Measurements from ENCODE around the gene SRGN.
"Not testable (repeated sequence)": the region's sequence is repeated elsewhere in the genome, so short reads cannot be mapped to it uniquely, and the experiment has no call there.

The SRGN gene

GRCh38 chr10:69139961-69140360, 52.1 kb downstream of the SRGN start:
- DNase-seq (ENCODE audit: low spot score) (no peak), ATAC-seq (ENCODE audit: low read depth) (no peak)
- no peak overlapping the region for H3K27ac ChIP-seq (ENCODE audit: poor library complexity, severe bottlenecking)
- peaks cover 2% of the 10 kb centered on the region for H3K4me1 ChIP-seq (ENCODE audit: insufficient read depth, poor library complexity, severe bottlenecking)
- TF ChIP-seq CTCF (IDR thresholded peaks at IDR 0.05; ENCODE audit: poor library complexity, severe bottlenecking): no peak
- H3K36me3 ChIP-seq (ENCODE audit: low read depth): peaks cover 33% of the 10 kb centered on the region
- no peaks in the 10 kb centered on the region for H3K27me3 ChIP-seq (ENCODE audit: insufficient read depth, poor library complexity, severe bottlenecking)
- H3K4me3 ChIP-seq (ENCODE audit: severe bottlenecking): no peak overlapping the region
- no peaks in the 10 kb centered on the region for H3K9me3 ChIP-seq (ENCODE audit: severe bottlenecking)

GRCh38 chr10:69141304-69141703, 53.4 kb downstream of the SRGN start:
- Histone ChIP-seq H3K27ac (ENCODE audit: poor library complexity, severe bottlenecking) (no peak overlapping the region), H3K4me1 (ENCODE audit: insufficient read depth, poor library complexity, severe bottlenecking) (peaks cover 2% of the 10 kb centered on the region), H3K36me3 (ENCODE audit: low read depth) (peaks cover 28% of the 10 kb centered on the region), H3K9me3 (ENCODE audit: severe bottlenecking) (no peaks in the 10 kb centered on the region), H3K4me3 (ENCODE audit: severe bottlenecking) (no peak overlapping the region), H3K27me3 (ENCODE audit: insufficient read depth, poor library complexity, severe bottlenecking) (no peaks in the 10 kb centered on the region)
- TF ChIP-seq CTCF (IDR thresholded peaks at IDR 0.05; ENCODE audit: poor library complexity, severe bottlenecking): no peak
- DNase-seq (ENCODE audit: low spot score) (no peak), ATAC-seq (ENCODE audit: low read depth) (no peak)

GRCh38 chr10:69142074-69142473, 54.2 kb downstream of the SRGN start:
- not testable (repeated sequence) for DNase-seq (ENCODE audit: low spot score)

GRCh38 chr10:69142983-69143382, 55.1 kb downstream of the SRGN start:
- ATAC-seq (ENCODE audit: low read depth) (no peak), DNase-seq (ENCODE audit: low spot score) (no peak)
- Histone ChIP-seq H3K27me3 (ENCODE audit: insufficient read depth, poor library complexity, severe bottlenecking) (no peaks in the 10 kb centered on the region), H3K4me3 (ENCODE audit: severe bottlenecking) (no peak overlapping the region), H3K27ac (ENCODE audit: poor library complexity, severe bottlenecking) (no peak overlapping the region), H3K9me3 (ENCODE audit: severe bottlenecking) (no peaks in the 10 kb centered on the region), H3K36me3 (ENCODE audit: low read depth) (0 out of 2 replicates have a peak, but pooled peaks cover 15% of the 10 kb centered on the region), H3K4me1 (ENCODE audit: insufficient read depth, poor library complexity, severe bottlenecking) (peaks cover 2% of the 10 kb centered on the region)
- TF ChIP-seq CTCF (IDR thresholded peaks at IDR 0.05; ENCODE audit: poor library complexity, severe bottlenecking): no peak

More at GRCh38 chr10:69142074-69142473, 54.2 kb downstream of the SRGN start:
- H3K36me3 ChIP-seq (ENCODE audit: low read depth): peaks cover 21% of the 10 kb centered on the region; the same call in 1 of the 2 replicates
- H3K4me3 ChIP-seq (ENCODE audit: severe bottlenecking); H3K4me1 ChIP-seq (ENCODE audit: insufficient read depth, poor library complexity, severe bottlenecking); H3K27me3 ChIP-seq (ENCODE audit: insufficient read depth, poor library complexity, severe bottlenecking); ATAC-seq (ENCODE audit: low read depth); H3K27ac ChIP-seq (ENCODE audit: poor library complexity, severe bottlenecking); H3K9me3 ChIP-seq (ENCODE audit: severe bottlenecking): not testable (repeated sequence)

GRCh38 chr10:69145329-69145728, 57.4 kb downstream of the SRGN start:
- Histone ChIP-seq H3K27me3 (ENCODE audit: insufficient read depth, poor library complexity, severe bottlenecking) (no peaks in the 10 kb centered on the region), H3K4me3 (ENCODE audit: severe bottlenecking) (no peak overlapping the region), H3K27ac (ENCODE audit: poor library complexity, severe bottlenecking) (no peak overlapping the region), H3K36me3 (ENCODE audit: low read depth) (0 out of 2 replicates have a peak, but pooled peaks cover 4% of the 10 kb centered on the region), H3K4me1 (ENCODE audit: insufficient read depth, poor library complexity, severe bottlenecking) (no peaks in the 10 kb centered on the region), H3K9me3 (ENCODE audit: severe bottlenecking) (no peaks in the 10 kb centered on the region)
- no peak for TF ChIP-seq CTCF (IDR thresholded peaks at IDR 0.05; ENCODE audit: poor library complexity, severe bottlenecking)
- no peak for ATAC-seq (ENCODE audit: low read depth)
- no peak for DNase-seq (ENCODE audit: low spot score)
